Measurements from ENCODE around the gene CNOT10. TPM values are rescaled to one million over a fixed set of nuclear protein-coding genes. Genes with fewer than 3 reads are reported as not detected.
"Not testable (repeated sequence)": the region's sequence is repeated elsewhere in the genome, so short reads cannot be mapped to it uniquely, and the experiment has no call there.

CNOT10 gene
- total RNA-seq, 4 donors from 2014 or later = 15.1 to 50.0 (median 31.8) TPM

DNA sequence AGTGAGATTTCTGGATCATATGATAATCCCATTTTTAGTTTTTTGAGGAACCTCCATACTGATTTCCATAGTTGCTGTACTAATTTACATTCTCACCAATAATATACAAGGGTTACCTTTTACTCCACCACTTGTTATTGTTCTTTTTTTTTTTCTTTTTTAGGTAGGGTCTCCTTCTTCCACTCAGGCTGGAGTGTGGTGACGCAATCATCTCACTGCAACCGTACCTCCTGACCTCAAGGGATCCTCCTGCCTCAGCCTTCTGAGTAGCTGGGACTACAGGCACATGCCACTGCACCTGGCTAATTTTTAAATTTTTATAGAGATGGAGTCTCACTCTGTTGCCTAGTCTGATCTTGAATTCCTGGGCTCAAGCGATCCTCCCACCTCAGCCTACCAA, 24.4 kb upstream of the CNOT10 start:
- TF ChIP-seq CTCF (IDR thresholded peaks at IDR 0.05) = no peak
- no peak for TF ChIP-seq POLR2A (IDR thresholded peaks at IDR 0.05)
- H3K4me1 ChIP-seq = no peaks in the 10 kb centered on the region
- no peak for DNase-seq
- intact Hi-C loops (cut with DNase I; ENCODE audit: low total_unique reads) = loop anchor here (10.0 kb wide), 1 partner anchor 156 kb away; the partner anchor contains the start of gene CMTM6
- H3K27ac ChIP-seq = no peak overlapping the region
- H3K27me3 ChIP-seq = no peaks in the 10 kb centered on the region
- H3K4me3 ChIP-seq = no peak overlapping the region
- H3K9me3 ChIP-seq = no peaks in the 10 kb centered on the region
- no peaks in the 10 kb centered on the region for H3K36me3 ChIP-seq

- Histone ChIP-seq H3K27ac (no peak overlapping the region), H3K27me3 (no peaks in the 10 kb centered on the region), H3K4me1 (no peaks in the 10 kb centered on the region), H3K4me3 (no peak overlapping the region), H3K36me3 (no peaks in the 10 kb centered on the region), H3K9me3 (no peaks in the 10 kb centered on the region)
- intact Hi-C loops (cut with DNase I; ENCODE audit: low total_unique reads) = loop anchor here (10.0 kb wide), 1 partner anchor 158 kb away; the partner anchor contains the start of gene CMTM6
- DNase-seq = no peak
- TF ChIP-seq POLR2A (IDR thresholded peaks at IDR 0.05) (no peak), CTCF (IDR thresholded peaks at IDR 0.05) (no peak)
Measured at GRCh38 chr3:32662647-32663046, 22.3 kb upstream of the CNOT10 start.

DNA sequence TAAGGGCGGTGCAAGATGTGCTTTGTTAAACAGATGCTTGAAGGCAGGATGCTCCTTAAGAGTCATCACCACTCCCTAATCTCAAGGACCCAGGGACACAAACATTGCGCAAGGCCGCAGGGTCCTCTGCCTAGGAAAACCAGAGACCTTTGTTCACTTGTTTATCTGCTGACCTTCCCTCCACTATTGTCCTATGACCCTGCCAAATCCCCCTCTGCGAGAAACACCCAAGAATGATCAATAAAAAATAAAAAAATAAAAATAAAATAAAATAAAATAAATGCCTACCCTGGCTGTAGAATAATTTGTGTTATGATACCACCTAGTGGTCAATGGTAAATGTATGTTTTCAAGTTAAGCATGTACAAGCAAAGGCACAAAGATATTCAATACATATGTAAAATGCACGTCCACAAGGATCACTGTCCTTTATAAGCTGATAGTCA, 20.3 kb upstream of the CNOT10 start:
- H3K9me3 ChIP-seq, H3K36me3 ChIP-seq, H3K27me3 ChIP-seq, H3K4me1 ChIP-seq, H3K4me3 ChIP-seq, H3K27ac ChIP-seq, DNase-seq: not testable (repeated sequence)
- peak; percentile 31 to 38 (median 38) for TF ChIP-seq CTCF (IDR thresholded peaks at IDR 0.05)
- intact Hi-C loops (cut with DNase I; ENCODE audit: low total_unique reads) = loop anchor here (10.0 kb wide), 1 partner anchor 160 kb away; the partner anchor contains the start of gene CMTM6

DNA sequence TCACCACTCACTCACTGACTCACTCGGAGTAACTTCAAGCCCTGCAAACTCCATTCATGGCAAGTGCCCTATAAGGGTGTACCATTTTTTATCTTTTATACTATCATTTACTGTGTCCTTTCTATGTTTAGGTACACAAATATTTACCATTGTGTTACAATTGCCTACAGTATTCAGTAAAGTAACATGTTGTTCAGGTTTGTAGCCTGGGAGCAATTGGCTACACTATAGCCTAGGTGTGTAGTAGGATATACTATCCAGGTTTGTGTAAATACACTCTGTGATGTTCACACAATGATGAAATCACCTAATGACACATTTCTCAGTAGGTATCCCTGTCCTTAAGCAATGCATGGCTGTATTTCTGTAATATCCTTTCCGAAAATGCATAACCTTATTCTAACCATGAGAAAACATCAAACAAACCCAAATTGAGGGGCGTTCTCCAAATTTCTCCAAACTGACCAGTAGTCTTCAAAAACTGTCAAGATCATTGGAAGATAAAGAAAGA, 17.9 kb upstream of the CNOT10 start:
- Histone ChIP-seq H3K27ac (no peak overlapping the region), H3K27me3 (no peaks in the 10 kb centered on the region), H3K36me3 (no peaks in the 10 kb centered on the region), H3K9me3 (no peaks in the 10 kb centered on the region), H3K4me1 (no peaks in the 10 kb centered on the region), H3K4me3 (no peak overlapping the region)
- no peak for DNase-seq
- intact Hi-C loops (cut with DNase I; ENCODE audit: low total_unique reads) = loop anchor here (10.0 kb wide), 1 partner anchor 162 kb away; the partner anchor contains the start of gene CMTM6
- no peak for TF ChIP-seq POLR2A (IDR thresholded peaks at IDR 0.05)
- TF ChIP-seq CTCF (IDR thresholded peaks at IDR 0.05) = no peak

GRCh38 chr3:32669226-32669625, 15.8 kb upstream of the CNOT10 start:
- not testable (repeated sequence) for H3K4me1 ChIP-seq, H3K27ac ChIP-seq, H3K9me3 ChIP-seq, DNase-seq, H3K27me3 ChIP-seq, H3K4me3 ChIP-seq, H3K36me3 ChIP-seq
- intact Hi-C loops (cut with DNase I; ENCODE audit: low total_unique reads) = loop anchor here (10.0 kb wide), 1 partner anchor 164 kb away; the partner anchor contains the start of gene CMTM6

- H3K27ac ChIP-seq; H3K36me3 ChIP-seq; H3K9me3 ChIP-seq; intact Hi-C loops (cut with DNase I; ENCODE audit: low total_unique reads); H3K27me3 ChIP-seq; DNase-seq; H3K4me1 ChIP-seq; H3K4me3 ChIP-seq: not testable (repeated sequence)
Measured at GRCh38 chr3:32673730-32674129, 11.3 kb upstream of the CNOT10 start.
